WERI-Rb-1 (cell line): Measurements from ENCODE around the gene C13orf46.

Source experiments
- DNase-seq: peaks from one replicate; pipeline ENCODE4 v3.0.0-alpha.2; 2020
- H3K27ac ChIP-seq: fragments of 250-450 bp; sonication (Bioruptor Pico); 2 replicates; pipeline ENCODE4 v1.5.1; 2020; ENCODE audit warnings: mild to moderate bottlenecking, moderate library complexity
- H3K27me3 ChIP-seq: fragments of 250-450 bp; sonication (Bioruptor Pico); 2 replicates; pipeline ENCODE4 v1.5.1; 2021; ENCODE audit warnings: mild to moderate bottlenecking, low read depth, moderate library complexity; ENCODE audit not compliant: insufficient read depth, severe bottlenecking
- H3K36me3 ChIP-seq: fragments of 250-450 bp; sonication (Bioruptor Pico); 2 replicates; pipeline ENCODE4 v1.5.1; 2020; ENCODE audit warnings: mild to moderate bottlenecking, moderate library complexity
- H3K4me3 ChIP-seq: 2 replicates; pipeline ENCODE4 v1.5.1; 2011; ENCODE audit warnings: low read depth, mild to moderate bottlenecking, control low read depth, low read length
- H3K9me3 ChIP-seq: fragments of 250-450 bp; sonication (Bioruptor Pico); 2 replicates; pipeline ENCODE4 v1.5.1; 2021; ENCODE audit warnings: mild to moderate bottlenecking, moderate library complexity; ENCODE audit not compliant: severe bottlenecking
- CTCF ChIP-seq: IDR thresholded peaks from 2 replicates; pipeline ENCODE4 v1.5.1; 2011; ENCODE audit warnings: low read depth, mild to moderate bottlenecking, control low read depth, inconsistent platforms, low read length

The C13orf46 gene

GRCh38 chr13:113903912-113904311, 70.0 kb downstream of the C13orf46 start:
- H3K27ac ChIP-seq = no peak overlapping the region

More at GRCh38 chr13:113903912-113904311, 70.0 kb downstream of the C13orf46 start:
- Histone ChIP-seq H3K36me3 (no peaks in the 10 kb centered on the region), H3K9me3 (no peaks in the 10 kb centered on the region), H3K4me3 (no peak overlapping the region), H3K27me3 (no peaks in the 10 kb centered on the region)
- no peak for DNase-seq
- TF ChIP-seq CTCF = no peak
